ENCODE data around the gene TNKS1BP1.

- TF ChIP-seq ZNF274 (IDR thresholded peaks at IDR 0.05; ENCODE audit: low read depth, low read length) (no peak), YY1 (IDR thresholded peaks at IDR 0.05; ENCODE audit: insufficient read depth, insufficient read length) (no peak)
Observed at GRCh38 chr11:57335023-57335342, 10.2 kb upstream of the TNKS1BP1 start.

All from NT2/D1 (cell line).